ENCODE measurements around the gene PDE4B. TPM values are rescaled to one million over a fixed set of nuclear protein-coding genes. Genes with fewer than 3 reads are reported as not detected.

PDE4B gene
- total and polyA plus RNA-seq, 2 of the 13 experiments (the other 11 are each of a cell fraction or from before 2014, with no cell fraction given) = not detected

GRCh38 chr1:65850281-65850680 is 57.6 kb downstream of the PDE4B start:
- Histone ChIP-seq H3K9me3 (ENCODE audit: low read length) (peaks cover 5% of the 10 kb centered on the region; the same call in 1 of the 2 replicates), H3K27ac (ENCODE audit: extremely low read length, insufficient read depth, low read length) (no peak overlapping the region), H3K9ac (ENCODE audit: insufficient read depth, low read depth, low read length) (no peak overlapping the region), H2AFZ (ENCODE audit: low read length) (no peak overlapping the region), H3K79me2 (ENCODE audit: insufficient read depth, low read length) (no peaks in the 10 kb centered on the region), H3K4me1 (ENCODE audit: insufficient read depth, low read length) (no peaks in the 10 kb centered on the region), H3K4me3 (replicated peaks in 1 of 3; ENCODE audit: insufficient read depth in 1 of 3, low read depth in 2 of 3, low read length in 3 of 3) (no peak overlapping the region), H3K27me3 (ENCODE audit: control insufficient read depth in 1 of 2, insufficient read depth in 2 of 2, low read length in 2 of 2) (no peaks in the 10 kb centered on the region), H3K4me2 (ENCODE audit: low read depth, low read length) (no peak overlapping the region), H3K36me3 (replicated peaks in 1 of 2; ENCODE audit: control insufficient read depth in 1 of 2, insufficient read depth in 2 of 2, low read length in 2 of 2) (no peaks in the 10 kb centered on the region), H4K20me1 (ENCODE audit: insufficient read depth, low read length) (no peaks in the 10 kb centered on the region)
- intact Hi-C loops (cut with micrococcal nuclease; ENCODE audit: unreplicated experiment) (no loop called here), in situ Hi-C loops (cut with HindIII; ENCODE audit: extremely low pct_ligation_motif_present, low pct_unique_long_range_greater_than_20kb) (no loop called here)
- DNase-seq (ENCODE audit: low spot score) (no peak), ATAC-seq (no peak), FAIRE-seq (no peak)
- ChIA-PET CTCF (ENCODE audit: low intra/inter-chr PET ratio, low total read pairs) (no interaction called here), POLR2A (no interaction called here)
- WGBS (ENCODE audit: low lambda C conversion rate) = 0% methylated on average over 2 of the region's 2 CpGs
- BruUV-seq (replicated peaks) = no TSS peak
- TF ChIP-seq ATF3 (CRISPR knock-in tag; IDR thresholded peaks at IDR 0.05) (no peak), ZNF44 (CRISPR knock-in tag; IDR thresholded peaks at IDR 0.05) (no peak), HINFP (CRISPR knock-in tag; IDR thresholded peaks at IDR 0.05; ENCODE audit: low read depth) (no peak), JUN (CRISPR knock-in tag; IDR thresholded peaks at IDR 0.05) (no peak), ZNF747 (CRISPR knock-in tag; IDR thresholded peaks at IDR 0.05; ENCODE audit: borderline replicate concordance) (no peak), RNF219 (CRISPR knock-in tag; IDR thresholded peaks at IDR 0.05) (no peak), ZFAT (CRISPR knock-in tag; conservative IDR thresholded peaks at IDR 0.05) (no peak), SRY (CRISPR knock-in tag; IDR thresholded peaks at IDR 0.05) (no peak), ZBTB33 (CRISPR knock-in tag; IDR thresholded peaks at IDR 0.05) (no peak), SMARCE1 (IDR thresholded peaks at IDR 0.05; ENCODE audit: borderline replicate concordance) (no peak), SIX1 (CRISPR knock-in tag; IDR thresholded peaks at IDR 0.05; ENCODE audit: borderline replicate concordance) (no peak), ZNF430 (CRISPR knock-in tag; IDR thresholded peaks at IDR 0.05) (no peak), CHD4 (IDR thresholded peaks at IDR 0.05; ENCODE audit: borderline replicate concordance, low read length) (no peak), ERF (CRISPR knock-in tag; IDR thresholded peaks at IDR 0.05) (no peak), ZNF547 (CRISPR knock-in tag; IDR thresholded peaks at IDR 0.05) (no peak), ZFP41 (CRISPR knock-in tag; IDR thresholded peaks at IDR 0.05; ENCODE audit: borderline replicate concordance) (no peak)

Data from HepG2 (cell line).